ENCODE data around the gene HOTAIR.
A peak's percentile ranks its signal among the peaks of the same experiment; 100 is the strongest.

- TF ChIP-seq CTCF (conservative IDR thresholded peaks at IDR 0.05) (no peak), ZFX (IDR thresholded peaks at IDR 0.05) (peak; percentile 93)
These were observed 43.2 kb upstream of the HOTAIR start for GRCh38 chr12:54017878-54018467.
